HG03432 (cell line): ENCODE data around the gene GAREM1.
A peak's percentile ranks its signal among the peaks of the same experiment; 100 is the strongest.
"Not testable (repeated sequence)": the region's sequence is repeated elsewhere in the genome, so short reads cannot be mapped to it uniquely, and the experiment has no call there.

Experiments
- ATAC-seq: cut with Tn5 transposase; IDR thresholded peaks from one replicate; pipeline ENCODE4 v1.9.1; 2021; ENCODE audit warnings: mild to moderate bottlenecking, moderate library complexity; ENCODE audit not compliant: unreplicated experiment

GAREM1 gene

DNA sequence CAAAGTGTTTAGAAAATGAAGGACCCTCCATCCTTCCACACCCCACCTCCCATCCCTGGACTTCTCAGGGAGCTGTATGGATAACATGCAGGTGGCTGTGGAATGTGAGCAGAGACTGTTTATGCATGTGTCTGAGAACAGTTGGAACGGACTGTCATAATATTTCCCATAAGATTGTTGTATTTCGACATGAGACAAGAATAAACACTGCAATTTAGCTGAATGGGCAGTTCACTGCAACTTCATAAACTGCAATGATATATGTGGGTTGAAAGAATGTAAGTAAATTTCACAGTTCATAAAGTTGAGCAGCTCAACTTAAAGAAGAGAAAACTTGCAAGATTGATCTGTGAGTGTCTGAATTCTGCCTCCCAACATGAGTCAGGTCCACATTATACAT lies 206.3 kb downstream of the GAREM1 start:
- no peak for ATAC-seq

DNA sequence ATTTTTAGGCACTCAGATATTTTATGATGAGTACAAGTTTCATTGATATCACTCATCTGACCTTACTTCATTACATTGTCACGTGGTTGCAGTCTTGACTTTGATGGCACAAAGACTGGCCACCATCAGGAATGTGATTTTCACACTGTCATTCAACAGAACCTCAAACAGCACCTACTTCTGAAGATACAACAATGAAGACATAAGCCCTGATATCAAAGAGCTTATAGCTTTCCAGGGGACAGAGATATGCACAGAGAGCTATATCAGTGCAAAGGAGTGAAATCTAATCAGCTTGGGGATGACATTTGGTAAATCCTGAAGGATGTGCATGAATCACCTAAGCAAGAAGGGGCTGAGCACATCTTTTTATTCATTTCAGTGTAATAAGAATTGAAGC lies 208.6 kb downstream of the GAREM1 start:
- ATAC-seq: no peak

DNA sequence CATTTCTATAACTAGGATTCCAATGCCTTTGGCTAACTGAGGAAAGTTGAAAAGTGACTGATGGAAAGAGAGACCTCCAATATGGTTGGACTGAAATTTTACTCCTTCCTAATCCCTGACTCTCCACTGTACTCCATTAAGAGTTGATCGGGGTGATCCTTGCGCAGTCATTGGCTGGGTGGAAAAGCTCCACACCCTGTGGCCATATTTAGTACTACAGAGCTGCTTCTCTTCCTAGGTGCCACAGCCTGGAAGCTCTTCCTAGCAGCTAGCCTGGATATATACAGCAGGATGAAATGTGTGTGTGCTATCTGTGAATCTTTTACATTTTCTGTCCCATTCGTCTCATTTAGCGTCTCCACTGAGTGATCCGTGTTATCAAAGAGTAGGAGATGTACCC lies 209.7 kb downstream of the GAREM1 start:
- ATAC-seq: no peak

DNA sequence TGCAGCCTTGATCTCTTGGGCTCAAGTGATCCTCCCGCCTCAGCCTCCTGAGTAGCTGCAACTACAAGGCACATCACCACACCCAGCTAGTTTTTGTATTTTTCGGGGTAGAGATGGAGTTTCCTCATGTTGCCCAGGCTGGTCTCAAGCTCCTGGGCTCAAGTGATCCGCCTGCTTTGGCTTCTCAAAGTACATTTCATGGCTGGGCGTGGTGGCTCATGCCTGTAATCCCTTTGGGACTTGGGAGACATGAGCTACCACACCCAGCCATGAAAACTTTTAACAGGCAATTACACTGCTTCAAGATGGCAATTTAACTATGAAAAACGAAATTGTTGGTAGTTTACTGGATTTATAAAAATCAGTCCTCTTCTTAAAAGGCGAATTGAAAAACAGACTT lies 211.1 kb downstream of the GAREM1 start:
- no peak for ATAC-seq

DNA sequence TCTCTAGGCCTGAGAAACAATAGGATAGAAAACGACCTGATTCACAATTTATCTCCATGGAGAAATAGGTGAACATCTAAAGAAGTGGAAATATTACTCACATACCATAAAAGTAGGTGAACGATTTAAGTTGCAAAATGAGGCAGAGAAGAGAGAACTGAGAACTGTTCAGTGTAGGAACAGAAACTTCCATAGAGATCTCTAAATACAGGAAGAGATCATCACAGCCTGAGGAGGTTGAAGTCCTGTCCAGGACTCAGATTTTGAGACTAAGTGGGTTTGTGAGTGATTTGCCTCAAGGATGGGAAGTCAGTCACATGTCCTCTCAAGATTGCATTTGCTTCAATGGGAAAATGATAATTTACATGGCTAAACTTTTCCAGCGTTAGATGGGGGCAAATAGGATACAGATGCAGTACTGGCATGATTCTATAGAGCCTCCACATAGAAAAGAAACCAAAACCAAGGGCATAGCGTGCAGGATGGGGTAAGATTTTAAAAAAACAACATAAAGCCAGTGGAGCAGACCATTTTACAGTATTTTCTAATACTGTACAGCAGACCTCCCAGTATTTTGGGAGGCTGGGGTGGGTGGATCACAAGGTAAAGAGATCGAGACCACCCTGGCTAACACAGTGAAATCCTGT lies 212.0 kb downstream of the GAREM1 start:
- peak; percentile 54 for ATAC-seq

DNA sequence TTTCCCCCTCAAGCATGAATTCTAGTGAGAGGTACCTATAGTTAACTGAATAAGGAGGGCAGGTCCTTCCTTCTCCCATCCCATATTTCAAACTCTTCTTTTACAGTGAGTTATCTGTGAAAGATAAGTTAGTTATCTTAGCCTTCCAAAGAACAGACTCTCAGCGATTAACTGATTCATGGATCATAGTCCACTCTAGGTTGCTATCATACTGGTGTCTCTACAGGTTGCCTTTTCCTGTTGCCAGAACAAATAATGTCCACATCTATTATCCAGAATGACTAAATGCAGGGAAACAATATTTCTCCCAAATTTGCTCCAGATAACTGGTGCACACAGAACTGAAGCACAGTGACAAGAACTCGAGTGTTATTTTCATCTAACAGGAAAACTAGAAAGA lies 212.5 kb downstream of the GAREM1 start:
- ATAC-seq: no peak

DNA sequence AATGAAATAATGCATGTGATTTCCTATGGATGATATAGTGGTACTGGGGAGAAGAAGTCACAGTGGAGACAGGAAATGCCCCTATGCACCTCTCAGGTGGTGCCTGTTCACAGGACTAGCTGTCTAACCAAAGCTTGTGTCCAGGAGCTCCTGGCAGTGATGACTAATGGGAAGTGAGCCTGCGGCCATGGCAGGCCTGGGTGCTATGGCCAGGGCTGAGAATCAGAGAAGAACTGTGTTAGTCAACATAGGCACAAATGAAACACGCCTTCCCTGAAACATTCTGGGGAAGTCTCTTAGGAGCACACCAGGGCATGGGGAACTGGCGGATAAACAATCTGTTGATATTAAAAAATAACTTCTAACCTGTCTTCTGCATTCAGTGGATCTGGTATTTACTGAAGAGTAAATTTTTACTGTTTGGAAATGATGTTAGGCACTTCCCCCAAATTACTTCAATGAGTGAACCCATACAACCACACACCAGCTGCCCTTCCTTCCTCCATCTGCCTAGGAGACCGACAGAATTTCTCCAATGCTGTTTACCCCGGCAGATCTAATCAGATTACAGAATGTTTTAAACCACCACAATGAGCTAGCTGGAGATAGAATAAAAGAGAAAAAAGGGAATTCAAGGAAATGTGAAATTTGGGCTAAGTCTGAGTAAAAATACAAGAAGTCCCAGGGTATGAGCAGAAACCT lies 213.4 kb downstream of the GAREM1 start:
- no peak for ATAC-seq

DNA sequence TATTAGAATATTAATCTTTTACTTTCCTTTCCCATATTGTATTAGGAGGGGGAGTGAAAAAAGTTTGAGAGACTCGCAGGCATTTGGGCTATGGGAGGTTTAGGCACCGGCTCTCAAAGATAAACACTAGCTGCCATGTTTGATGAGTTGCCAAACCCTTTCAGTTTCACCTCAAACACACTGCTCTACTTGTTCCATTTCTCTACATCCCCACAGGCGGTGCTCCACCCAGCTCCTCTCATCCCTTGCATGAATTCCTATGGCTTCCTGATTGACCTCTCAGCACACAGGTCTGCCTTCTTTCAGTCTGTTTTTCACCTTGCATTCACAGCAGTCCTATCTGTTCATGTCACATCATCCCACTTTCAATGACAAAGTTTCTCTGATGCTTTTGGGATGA lies 215.1 kb downstream of the GAREM1 start:
- no peak for ATAC-seq

DNA sequence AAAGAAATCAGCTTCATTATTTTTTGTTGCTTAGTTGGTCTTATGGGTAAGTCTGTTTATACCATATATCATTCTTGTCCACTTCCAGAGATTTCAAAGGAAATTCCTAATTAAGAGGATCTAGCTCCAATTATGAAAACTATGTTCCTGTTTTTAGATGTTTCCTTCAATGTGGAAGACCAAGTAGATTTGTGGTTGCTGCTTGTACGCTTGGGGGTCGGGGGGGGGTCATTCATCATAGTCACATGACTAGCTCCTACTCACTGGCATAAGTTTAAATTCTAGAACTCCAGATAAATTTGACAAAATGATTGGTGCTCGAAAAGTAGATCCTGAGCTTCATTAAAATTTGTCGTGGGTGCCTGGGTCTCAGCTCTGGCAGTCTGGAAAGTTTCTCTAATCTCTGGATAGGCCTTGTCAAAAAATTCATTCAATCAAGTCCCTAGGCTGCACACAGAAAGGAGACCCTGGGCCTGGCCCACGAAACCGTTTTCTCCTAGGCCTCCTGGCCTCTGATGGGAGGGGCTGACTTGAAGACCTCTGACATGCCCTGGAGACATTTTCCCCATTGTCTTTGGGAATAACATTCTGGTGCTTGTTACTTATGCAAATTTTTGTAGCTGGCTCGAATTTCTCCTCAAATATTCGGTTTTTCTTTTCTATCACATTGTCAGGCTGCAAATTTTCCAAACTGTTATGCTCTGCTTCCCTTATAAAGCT lies 218.4 kb downstream of the GAREM1 start:
- ATAC-seq: no peak

DNA sequence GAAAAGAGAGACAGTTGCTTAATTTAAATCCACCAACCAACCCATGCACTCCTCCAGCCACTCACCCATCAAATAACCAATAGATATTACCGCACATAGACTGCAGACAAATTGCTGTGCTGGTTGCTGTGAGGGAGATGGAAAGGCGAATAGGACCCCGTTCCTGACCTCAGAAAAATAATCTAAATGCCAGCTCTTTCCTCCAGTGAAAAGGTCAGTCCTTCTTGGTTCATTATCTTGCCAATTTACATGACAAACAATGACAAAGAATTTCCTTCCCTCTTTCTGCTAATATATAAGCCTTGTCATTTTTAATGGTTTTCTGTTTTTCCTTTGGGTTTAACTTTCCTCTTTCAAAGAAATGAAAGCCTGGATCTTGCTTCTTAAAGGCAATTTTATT lies 219.2 kb downstream of the GAREM1 start:
- no peak for ATAC-seq

DNA sequence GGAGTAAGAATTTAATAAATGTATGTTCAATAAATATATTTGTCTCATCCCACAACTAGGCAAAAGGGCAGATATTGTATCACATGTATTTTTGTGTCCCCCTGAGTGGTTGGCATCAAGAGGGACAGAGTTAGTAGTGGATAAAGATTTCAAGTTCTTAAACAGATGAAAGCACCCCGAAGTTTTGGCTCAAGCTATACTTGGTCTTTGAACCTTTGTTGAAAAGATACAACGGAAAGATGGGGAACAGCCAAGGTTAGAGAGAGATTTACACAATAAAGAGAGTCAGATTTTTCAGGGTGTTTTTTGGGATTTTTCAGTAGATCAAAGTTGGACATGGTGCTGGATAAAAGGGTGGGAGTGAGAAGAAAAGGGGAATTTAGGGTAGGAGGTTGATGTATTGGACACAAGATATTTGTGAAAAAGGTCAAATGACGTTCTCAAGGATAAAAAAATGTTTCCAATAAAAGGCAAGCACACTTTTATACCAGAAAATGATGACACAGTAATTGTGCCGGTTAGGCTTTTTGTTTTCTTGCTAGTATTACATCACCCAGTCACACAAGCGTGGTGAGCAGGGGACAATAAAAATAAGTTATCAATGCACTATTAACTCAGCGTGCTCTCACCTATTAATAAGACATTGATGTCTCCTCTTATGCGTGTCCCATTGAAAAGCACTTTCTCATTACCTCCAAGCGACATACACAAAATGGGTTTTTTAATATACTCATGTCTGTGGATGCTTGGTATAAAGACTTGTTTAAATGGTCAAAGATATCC lies 221.3 kb downstream of the GAREM1 start:
- no peak for ATAC-seq

DNA sequence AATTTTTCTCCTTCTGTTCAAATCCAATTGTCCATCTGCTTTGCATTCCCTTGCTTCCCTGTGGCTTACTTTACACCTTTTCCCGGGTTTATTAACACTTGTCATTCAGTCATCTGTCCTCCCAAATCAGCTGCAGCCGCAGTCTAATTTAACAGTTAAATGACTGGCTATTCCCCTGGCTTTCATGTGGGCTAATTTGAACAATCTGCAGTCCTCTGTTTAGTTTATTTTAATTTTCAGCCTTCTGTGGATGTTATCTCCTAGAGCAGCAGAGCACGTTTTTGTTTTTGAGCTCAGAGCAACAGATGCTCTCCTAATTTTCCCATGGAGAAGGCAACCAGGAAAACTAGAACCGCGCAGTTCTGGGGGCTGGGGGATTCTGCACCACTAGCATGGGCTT lies 225.8 kb downstream of the GAREM1 start:
- no peak for ATAC-seq

DNA sequence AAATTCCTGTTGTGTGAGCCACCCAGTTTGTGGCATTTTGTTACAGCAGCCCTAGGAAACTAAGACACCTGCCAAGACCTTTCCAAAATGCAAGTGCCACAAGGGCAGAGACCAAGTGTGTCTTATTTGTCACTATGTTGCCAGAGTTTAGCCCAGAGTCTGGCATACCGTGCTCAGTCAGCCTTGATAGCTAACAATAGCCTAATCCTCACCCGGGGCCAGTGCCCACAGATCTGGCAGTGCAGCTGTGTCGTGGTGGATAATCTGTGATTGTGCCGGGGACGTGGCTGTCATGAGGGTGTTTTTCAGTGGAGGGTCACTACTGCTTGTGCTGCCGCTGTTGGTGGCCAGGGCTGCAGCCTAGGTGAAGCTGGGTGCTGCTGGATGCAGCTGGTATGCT lies 227.3 kb downstream of the GAREM1 start:
- no peak for ATAC-seq

DNA sequence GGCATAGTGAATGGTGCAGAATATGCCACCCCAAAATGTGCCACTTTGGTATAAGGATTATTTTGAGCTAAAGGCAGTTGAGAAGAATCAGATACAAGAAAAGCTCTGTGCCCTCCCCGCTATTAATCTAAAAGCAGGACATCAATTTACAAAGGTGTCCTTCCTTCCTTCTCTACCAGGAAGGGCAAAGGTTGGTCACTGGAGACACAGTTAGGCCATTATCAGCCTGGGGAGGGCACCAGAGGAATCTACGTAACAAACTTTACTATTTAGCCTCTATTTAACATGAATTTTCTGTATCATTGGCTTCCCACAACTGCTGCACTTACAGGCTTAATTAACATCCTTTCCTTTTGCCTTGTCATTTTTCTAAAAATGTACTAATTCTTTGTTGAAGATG lies 228.3 kb downstream of the GAREM1 start:
- ATAC-seq: no peak

DNA sequence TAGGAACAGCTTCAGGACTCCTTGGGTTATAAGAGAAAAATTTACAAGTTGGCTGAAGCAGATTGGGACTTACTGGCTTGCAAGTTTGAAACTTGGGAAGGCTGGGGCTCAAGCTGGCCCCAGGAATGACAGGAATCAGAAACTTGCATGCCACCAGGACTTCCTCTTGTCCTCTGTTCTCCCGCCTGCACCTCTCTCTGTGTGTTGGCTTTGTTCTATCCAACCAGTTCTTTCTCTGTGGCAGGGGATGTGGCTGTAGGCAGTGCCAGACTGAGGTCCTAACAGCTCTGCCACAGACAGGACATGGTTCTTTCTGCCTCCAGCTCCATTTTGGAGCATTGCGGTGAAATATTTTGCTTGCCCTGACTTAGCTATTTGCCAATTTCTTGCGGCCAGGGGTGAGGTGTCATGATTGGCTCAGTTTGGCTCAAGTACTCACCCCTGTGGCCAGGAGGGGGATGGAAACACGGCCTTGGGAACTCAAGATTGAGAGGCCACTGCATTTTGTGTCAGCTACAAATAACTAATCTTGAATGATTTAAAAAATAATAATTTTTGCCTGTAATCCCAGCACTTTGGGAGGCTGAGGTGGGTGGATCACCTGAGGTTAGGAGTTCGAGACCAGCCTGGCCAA lies 231.9 kb downstream of the GAREM1 start:
- no peak for ATAC-seq

DNA sequence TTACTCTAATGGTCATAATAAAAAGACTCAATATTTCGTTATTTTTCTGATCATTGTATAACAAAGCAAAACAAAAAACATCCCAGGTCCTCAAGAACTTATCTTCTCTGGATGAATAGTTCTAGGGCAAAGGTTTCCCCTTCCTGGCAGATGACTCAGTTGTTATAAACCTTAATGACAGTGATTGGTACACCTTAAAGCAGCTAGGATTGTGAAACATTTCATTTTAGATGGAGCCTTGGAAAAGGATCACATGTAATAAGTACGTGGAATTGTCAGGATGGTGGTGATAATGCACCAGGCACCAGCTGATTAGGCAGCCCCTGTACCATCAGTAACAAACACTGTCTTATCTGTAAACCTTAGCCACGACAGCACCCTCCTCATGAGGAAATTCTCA lies 233.6 kb downstream of the GAREM1 start:
- ATAC-seq: no peak

DNA sequence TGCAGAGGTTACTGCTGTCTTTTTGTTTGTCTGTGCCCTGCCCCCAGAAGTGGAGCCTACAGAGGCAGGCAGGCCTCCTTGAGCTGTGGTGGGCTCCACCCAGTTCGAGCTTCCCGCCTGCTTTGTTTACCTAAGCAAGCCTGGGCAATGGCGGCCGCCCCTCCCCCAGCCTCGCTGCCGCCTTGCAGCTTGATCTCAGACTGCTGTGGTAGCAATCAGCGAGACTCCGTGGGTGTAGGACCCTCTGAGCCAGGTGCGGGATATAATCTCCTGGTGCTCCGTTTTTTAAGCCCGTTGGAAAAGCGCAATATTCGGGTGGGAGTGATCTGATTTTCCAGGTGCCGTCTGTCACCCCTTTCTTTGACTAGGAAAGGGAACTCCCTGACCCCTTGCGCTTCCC lies 237.3 kb downstream of the GAREM1 start:
- not testable (repeated sequence) for ATAC-seq

DNA sequence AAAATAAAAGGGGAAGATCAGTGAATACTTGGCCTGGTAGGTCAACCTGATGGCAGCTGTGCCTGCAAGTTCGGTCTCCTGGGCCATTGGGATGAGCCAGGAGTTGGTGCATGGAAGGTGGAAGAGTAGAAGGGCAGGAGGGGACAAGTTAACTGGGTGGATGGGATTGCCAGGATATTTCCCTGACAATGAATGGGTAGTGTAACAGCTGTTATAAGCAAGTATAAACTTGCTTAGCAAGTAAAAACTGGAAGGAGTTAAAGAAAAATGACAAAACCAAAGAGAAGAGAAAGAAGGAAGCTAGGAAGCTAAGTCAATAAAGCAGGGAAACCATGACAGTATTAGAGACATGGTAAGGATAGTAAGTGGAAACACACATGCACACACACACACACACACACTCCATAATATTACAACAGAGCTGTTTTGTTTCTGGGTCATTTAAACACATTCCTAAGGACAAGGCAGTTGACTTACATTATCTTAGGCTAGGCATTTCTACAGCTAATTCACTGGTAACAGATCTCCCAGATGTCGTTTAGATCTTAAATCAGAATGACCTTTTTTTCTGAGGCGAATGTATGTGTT lies 251.2 kb downstream of the GAREM1 start:
- no peak for ATAC-seq

DNA sequence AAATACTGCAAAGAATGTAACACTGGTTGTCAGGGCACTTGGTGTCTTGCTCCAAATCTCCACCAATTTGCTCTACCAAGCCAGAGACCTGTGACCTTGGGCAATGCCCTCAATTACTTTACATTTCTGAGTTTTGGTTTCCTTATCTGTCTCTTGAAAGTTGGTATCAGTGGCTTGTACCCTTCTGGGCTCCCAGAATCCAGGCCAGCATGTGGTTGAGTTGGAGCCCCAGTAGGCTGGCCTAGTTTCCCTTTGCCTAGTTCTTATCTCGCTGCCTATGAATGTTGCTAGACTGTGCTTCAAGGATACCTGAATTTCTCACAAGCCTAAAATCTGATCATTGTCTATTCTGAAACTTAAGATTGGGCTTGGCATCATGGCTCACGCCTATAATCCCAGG lies 254.3 kb downstream of the GAREM1 start:
- ATAC-seq: no peak

DNA sequence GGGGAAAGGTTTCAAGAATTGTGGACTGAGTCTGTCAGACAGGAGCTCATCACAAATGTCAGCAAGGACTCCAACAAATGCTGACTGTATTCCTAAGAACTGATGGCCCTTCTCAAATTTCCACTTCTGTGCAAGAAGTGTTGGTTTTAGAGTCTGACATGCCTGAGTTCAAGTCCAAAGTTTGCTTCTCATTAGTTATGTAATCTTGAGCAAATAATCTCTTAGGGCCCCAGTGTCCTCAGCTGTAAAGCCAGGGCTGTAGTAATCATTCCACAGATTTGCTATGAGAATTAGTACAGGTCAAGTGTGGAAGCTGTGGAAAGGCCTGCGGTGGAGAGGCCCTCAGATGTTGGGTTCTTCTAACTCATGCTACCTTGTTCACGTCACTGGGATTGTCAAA lies 257.0 kb downstream of the GAREM1 start:
- no peak for ATAC-seq
